ENCODE results near the gene FAM180B.

GRCh38 chr11:47593492-47593933 lies 7.0 kb downstream of the FAM180B start:
- TF ChIP-seq CREM (IDR thresholded peaks at IDR 0.05; ENCODE audit: low read depth) (no peak), NFIC (IDR thresholded peaks at IDR 0.05; ENCODE audit: low read depth, low read length) (no peak), POLR2AphosphoS5 (IDR thresholded peaks at IDR 0.05; ENCODE audit: low read length) (no peak), CBFB (IDR thresholded peaks at IDR 0.05; ENCODE audit: low read depth) (no peak), CTCF (IDR thresholded peaks at IDR 0.05 in 2 of 3, conservative IDR thresholded peaks at IDR 0.05 in 1 of 3; ENCODE audit: control insufficient read depth in 2 of 3, extremely low read depth in 1 of 3, insufficient read depth in 1 of 3, low read depth in 3 of 3, low read length in 3 of 3) (no peak), REST (IDR thresholded peaks at IDR 0.05; ENCODE audit: low read depth, low read length) (no peak), ZNF622 (IDR thresholded peaks at IDR 0.05) (no peak), DPF2 (IDR thresholded peaks at IDR 0.05) (no peak), POLR2A (IDR thresholded peaks at IDR 0.05; ENCODE audit: low read depth, low read length) (no peak), SMAD1 (IDR thresholded peaks at IDR 0.05; ENCODE audit: low read depth, partially characterized antibody) (no peak), RFX5 (IDR thresholded peaks at IDR 0.05; ENCODE audit: low read depth, low read length) (no peak), FOXK2 (IDR thresholded peaks at IDR 0.05) (no peak), YY1 (IDR thresholded peaks at IDR 0.05; ENCODE audit: low read depth, low read length) (no peak)

Data from GM12878 (cell line).